Globus pallidus (tissue), 1 donor: Measurements from ENCODE around the gene PPP3CA.

Source experiments
- DNase-seq: peaks from one replicate; pipeline ENCODE4 v3.0.0-alpha.2; 2015; ENCODE audit warnings: low spot score

The PPP3CA gene

DNA sequence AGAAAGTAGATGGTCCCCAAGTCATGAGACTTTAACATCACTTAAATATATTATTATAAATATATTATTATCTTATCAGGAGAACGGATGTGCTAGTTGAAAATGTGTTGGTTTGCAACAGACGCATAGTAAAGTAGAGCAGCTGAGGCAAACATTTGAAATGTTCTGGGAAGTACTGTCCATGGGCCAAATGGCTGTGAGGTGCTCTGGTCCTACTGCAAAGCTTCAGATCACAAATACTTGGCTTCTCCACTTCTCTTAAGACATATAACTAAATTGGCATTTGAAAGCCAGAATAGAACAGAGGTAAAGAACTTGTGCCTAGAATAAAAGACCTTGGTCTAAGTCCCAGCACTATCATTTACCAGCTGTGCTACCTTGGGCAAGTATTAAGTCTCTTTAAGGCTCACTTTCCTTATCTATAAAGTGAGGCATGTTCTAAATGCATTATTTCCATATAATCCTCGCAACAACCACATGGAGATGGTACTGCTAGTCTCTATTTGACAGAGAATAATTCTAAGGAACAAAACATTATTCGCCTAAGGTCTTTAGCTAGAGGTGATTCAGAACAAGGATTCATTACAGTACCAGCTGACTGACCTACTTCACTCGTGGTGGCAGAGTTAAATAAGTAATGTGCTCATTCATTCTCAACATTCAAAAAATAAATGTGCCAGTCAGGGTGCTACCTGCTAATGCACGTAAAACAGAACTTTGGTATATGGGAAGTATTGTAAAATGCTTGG, 297.1 kb downstream of the PPP3CA start:
- no peak for DNase-seq

GRCh38 chr4:101049549-101050001, 297.8 kb downstream of the PPP3CA start:
- DNase-seq: no peak

DNA sequence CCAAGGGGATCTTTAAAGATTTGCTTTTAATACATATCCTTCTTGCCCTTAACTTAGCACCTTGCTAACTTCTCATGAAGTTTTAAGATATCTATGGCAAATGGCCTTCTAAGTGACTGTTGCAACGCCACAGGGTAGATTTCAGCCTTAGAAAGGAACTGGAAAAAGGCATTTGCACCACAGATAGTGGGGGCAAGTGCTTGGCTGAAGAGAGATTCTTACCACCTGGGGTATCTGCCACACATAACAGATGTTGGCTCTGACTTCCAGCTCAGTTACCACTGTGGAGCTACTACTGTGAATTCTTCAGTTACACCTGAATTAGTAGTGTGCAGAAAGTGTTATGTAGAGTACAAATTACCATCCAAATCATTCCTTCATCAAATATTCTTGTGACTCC, 302.6 kb downstream of the PPP3CA start:
- no peak for DNase-seq

- DNase-seq: no peak
Observed at GRCh38 chr4:101042847-101043246, 304.5 kb downstream of the PPP3CA start.

GRCh38 chr4:101040776-101041175, 306.6 kb downstream of the PPP3CA start:
- no peak for DNase-seq

DNA sequence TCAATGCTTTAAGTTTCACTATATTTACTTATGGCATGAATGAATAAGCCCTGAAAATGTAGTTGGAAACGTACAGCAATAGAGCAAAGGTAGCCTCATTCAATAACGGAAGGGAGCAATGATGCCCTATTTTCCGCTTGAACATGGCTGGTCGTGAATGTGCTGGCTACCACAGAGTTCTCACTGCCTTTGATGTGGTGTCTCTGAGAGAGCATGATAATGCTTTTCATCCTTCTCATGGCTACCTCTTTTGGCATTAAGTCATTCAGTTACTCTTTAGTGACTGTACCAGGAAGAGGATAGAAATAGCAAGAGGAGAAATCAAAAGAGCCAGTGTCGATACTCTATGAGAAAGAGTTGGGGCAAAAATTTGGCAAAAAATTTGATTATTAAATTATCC, 308.0 kb downstream of the PPP3CA start:
- no peak for DNase-seq

GRCh38 chr4:101037938-101038413, 309.4 kb downstream of the PPP3CA start:
- DNase-seq: no peak

DNA sequence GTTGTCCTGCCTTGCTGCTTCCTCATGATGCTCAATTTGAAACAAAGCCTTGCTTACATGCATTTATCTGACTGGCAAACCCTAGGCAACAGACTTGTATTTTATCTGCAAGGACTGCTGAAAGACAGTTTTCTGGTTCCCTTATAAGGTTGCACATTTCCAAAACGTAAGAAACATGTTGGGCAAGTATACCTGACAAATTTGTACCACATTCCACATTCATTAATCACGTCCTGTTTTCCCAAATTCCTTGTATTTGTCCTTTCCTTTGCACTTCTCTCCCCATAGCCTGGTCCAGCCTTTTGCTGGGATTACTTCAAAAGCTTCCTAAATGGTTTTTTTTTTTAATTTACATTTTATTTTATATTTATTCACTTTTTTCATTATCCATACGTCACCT, 310.1 kb downstream of the PPP3CA start:
- DNase-seq: no peak

GRCh38 chr4:101035487-101035886, 311.8 kb downstream of the PPP3CA start:
- no peak for DNase-seq

DNA sequence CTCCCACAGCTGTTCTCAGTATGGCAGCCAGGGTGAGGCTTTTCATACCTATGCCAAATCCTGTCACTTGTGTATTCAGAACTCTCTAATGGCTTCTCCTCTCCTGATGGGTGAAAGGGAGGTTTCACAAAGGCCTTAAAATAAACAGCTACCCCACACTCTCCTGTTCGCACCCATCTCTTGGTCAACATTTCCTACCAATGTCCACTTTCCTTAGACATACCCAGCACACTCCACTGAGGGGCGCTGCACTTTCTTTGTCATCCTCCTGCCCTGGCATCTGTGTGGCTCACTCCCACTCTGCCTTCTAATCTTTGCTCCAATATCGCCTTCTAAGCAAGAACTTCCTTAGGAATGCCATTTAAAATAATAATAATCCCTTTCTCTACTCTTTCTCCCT, 313.3 kb downstream of the PPP3CA start:
- DNase-seq: no peak

DNA sequence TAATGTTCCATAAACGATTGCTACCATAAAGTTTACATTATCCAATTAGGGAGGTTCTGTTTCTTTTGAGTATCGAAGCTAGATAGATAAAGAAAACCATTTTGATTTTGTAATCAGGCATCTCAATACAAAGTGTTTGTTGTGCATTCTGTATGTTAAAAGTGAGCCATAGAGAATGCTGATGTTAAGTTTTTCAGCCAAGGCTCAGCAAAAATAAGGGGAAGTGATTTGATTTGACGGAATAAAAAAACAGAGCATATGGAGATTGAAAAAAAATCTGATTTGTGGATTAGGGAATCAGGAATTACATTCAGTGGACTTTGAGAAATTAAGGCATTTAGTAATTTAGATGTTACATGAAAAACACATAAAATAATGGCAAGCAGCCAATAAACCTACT, 314.8 kb downstream of the PPP3CA start:
- DNase-seq: no peak

- no peak for DNase-seq
Observed at GRCh38 chr4:101031971-101032370, 315.4 kb downstream of the PPP3CA start.

- no peak for DNase-seq
Observed at GRCh38 chr4:101028886-101029285, 318.4 kb downstream of the PPP3CA start.

GRCh38 chr4:101027721-101028120, 319.6 kb downstream of the PPP3CA start:
- DNase-seq: no peak

DNA sequence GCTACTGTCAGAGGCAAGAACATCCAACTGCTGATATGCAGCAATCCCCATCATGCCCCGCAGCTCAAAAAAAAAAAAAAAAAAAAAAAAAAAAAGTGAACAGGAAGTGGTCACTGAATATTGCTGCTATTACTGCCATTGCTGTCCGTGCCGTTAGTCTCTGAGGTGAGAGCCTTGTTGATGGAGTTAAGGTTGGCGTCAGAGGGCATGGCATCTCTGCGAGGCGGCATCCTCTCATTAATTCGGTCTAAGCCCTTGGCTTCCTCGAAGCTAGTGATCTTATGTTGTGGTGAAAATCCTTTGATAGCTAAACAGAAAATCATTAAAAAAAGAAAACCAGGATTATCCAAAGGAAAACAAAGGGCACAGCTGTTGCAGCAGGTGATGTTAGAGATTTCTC, 321.6 kb downstream of the PPP3CA start:
- no peak for DNase-seq

DNA sequence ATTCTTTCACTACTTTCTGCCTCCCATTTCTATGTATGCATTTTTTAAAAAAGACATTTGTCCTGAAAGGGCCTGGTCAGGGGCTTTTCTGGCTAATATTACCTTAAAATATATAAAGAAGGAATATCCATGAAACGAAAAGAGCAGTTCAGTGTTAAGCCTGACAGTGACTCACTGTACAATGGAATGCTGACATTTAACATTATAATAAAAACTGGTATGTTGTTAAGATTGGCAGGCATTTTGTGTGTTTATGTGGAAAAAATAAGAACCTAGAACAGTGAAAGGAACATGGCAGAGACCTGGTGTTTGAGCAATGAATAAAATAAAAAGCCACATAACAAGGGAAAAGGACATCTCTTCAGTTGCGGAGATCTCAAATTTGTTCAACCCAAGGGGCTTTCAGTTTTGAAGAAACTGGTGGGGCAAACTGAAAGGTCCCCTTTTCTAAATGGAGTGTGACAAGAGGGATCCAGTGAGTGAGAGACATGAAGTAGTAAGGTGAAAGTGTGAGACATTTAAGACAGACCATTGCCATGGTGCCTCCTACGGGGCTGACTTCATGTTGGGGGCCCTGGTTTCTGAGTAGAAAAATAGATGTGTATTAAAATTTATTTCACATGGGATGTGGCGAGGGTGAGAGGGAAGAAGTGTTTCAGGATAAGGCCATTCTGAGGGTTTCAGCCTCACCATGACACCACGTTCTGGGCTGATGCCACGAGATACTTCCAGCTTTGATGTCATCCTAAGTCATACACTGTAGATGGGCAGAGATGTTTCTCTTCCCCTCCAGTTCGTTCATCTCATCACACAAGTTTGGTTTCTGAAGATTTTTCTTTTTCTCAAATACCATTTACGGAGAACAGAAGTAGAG, 324.9 kb downstream of the PPP3CA start:
- no peak for DNase-seq

- no peak for DNase-seq
Observed at GRCh38 chr4:101020956-101021355, 326.4 kb downstream of the PPP3CA start.

GRCh38 chr4:101019941-101020401, 327.4 kb downstream of the PPP3CA start:
- DNase-seq: no peak

DNA sequence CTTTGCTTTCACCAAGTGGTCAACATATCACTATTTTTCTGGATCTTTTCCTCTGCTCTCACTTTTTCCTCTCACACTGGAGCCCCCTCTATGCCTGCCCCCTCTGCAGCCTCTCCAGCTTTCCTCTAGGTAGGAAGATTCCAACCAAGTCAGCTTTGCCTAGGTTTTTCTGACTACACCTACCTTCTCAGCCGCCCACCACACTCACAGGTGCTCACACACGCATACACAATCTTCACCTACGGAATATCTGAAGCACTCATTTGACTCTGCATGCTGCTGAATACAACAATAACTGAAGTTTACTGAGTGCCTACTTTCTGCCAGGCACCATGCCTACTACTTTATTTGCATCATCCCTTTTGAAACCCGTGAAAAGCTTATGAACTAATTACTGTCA, 328.0 kb downstream of the PPP3CA start:
- no peak for DNase-seq

GRCh38 chr4:101018836-101019235, 328.5 kb downstream of the PPP3CA start:
- no peak for DNase-seq

GRCh38 chr4:101014417-101014816, 332.9 kb downstream of the PPP3CA start:
- no peak for DNase-seq

DNA sequence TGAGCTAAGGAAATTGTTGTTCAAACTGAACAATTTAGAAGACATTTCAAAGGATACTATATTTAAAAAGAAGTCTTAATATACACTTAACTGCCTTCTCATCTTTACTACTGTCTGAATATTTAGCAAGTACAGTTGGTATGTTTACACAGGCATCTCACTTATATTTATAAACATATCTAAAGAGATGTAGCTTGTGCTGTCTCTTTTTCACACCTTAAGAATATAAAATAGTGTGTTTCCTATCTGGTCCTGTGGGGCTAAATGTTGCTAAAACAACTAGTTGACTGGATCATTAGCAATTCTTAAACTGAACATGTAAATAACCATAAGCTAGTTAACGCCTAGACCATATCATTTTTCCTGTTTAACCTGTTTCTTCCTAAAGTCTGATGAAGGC, 336.3 kb downstream of the PPP3CA start:
- no peak for DNase-seq

GRCh38 chr4:101009471-101009870, 337.9 kb downstream of the PPP3CA start:
- no peak for DNase-seq
